ENCODE data around the gene DCXR.

Gene DCXR

DNA sequence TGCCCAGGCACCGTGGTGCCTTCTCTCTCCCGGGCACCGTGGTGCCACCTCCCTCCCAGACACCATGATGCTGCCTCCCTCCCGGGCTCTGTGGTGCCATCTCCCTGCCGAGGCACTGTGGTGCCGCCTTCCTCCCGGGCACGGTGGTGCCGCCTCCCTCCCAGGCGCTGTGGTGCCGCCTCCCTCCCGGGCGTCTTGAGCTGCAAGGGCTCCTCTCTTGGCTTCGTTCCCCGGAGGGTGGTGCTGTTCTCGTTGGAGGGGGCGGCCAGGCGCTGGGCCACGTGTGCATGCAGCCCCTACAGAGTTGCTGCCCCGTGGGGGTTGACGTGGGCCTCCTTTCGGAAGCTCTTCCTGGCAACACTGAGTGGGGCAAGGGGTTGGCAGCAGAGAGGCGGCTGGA is 23.1 kb downstream of the DCXR start:
- Histone ChIP-seq H3K9me3 (ENCODE audit: insufficient read depth, low read length, severe bottlenecking) (no peaks in the 10 kb centered on the region), H3K36me3 (ENCODE audit: insufficient read depth, low read length) (peaks cover 26% of the 10 kb centered on the region), H3K9ac (ENCODE audit: low read depth, low read length) (no peak overlapping the region), H2AFZ (ENCODE audit: low read depth, low read length) (no peak overlapping the region), H3K4me3 (ENCODE audit: low read depth in 1 of 2, low read length in 2 of 2) (no peak overlapping the region), H3K4me2 (ENCODE audit: insufficient read depth, low read length) (no peak overlapping the region), H4K20me1 (ENCODE audit: insufficient read depth, low read length) (peaks cover 9% of the 10 kb centered on the region), H3K79me2 (ENCODE audit: insufficient read depth, low read length) (no peaks in the 10 kb centered on the region), H3K4me1 (ENCODE audit: insufficient read depth, low read length) (no peaks in the 10 kb centered on the region), H3K27ac (ENCODE audit: low read length) (no peak overlapping the region), H3K27me3 (ENCODE audit: insufficient read depth, low read length, poor library complexity) (no peaks in the 10 kb centered on the region)
- ATAC-seq (ENCODE audit: insufficient read depth, low read depth) (0 out of 3 replicates have a peak, but pooled peaks have one; percentile 15), DNase-seq (no peak)
- TF ChIP-seq EZH2 (IDR thresholded peaks at IDR 0.05; ENCODE audit: borderline replicate concordance, low read depth, low read length, severe bottlenecking): no peak
- TF ChIP-seq, protein P1, sequence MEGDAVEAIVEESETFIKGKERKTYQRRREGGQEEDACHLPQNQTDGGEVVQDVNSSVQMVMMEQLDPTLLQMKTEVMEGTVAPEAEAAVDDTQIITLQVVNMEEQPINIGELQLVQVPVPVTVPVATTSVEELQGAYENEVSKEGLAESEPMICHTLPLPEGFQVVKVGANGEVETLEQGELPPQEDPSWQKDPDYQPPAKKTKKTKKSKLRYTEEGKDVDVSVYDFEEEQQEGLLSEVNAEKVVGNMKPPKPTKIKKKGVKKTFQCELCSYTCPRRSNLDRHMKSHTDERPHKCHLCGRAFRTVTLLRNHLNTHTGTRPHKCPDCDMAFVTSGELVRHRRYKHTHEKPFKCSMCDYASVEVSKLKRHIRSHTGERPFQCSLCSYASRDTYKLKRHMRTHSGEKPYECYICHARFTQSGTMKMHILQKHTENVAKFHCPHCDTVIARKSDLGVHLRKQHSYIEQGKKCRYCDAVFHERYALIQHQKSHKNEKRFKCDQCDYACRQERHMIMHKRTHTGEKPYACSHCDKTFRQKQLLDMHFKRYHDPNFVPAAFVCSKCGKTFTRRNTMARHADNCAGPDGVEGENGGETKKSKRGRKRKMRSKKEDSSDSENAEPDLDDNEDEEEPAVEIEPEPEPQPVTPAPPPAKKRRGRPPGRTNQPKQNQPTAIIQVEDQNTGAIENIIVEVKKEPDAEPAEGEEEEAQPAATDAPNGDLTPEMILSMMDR (IDR thresholded peaks at IDR 0.05; ENCODE audit: borderline replicate concordance, extremely low read depth, low read length, poor library complexity, severe bottlenecking): no peak

- ATAC-seq (ENCODE audit: insufficient read depth, low read depth) (no peak), DNase-seq (no peak)
- H3K4me2 ChIP-seq (ENCODE audit: insufficient read depth, low read length): no peak overlapping the region
- H3K27ac ChIP-seq (ENCODE audit: low read length): no peak overlapping the region
- H3K9ac ChIP-seq (ENCODE audit: low read depth, low read length): no peak overlapping the region
- H3K79me2 ChIP-seq (ENCODE audit: insufficient read depth, low read length): no peaks in the 10 kb centered on the region
- no peaks in the 10 kb centered on the region for H3K27me3 ChIP-seq (ENCODE audit: insufficient read depth, low read length, poor library complexity)
- no peaks in the 10 kb centered on the region for H3K4me1 ChIP-seq (ENCODE audit: insufficient read depth, low read length)
- peaks cover 20% of the 10 kb centered on the region for H3K36me3 ChIP-seq (ENCODE audit: insufficient read depth, low read length)
- no peak overlapping the region for H3K4me3 ChIP-seq (ENCODE audit: low read depth in 1 of 2, low read length in 2 of 2)
- H2AFZ ChIP-seq (ENCODE audit: low read depth, low read length): no peak overlapping the region
- TF ChIP-seq EZH2 (IDR thresholded peaks at IDR 0.05; ENCODE audit: borderline replicate concordance, low read depth, low read length, severe bottlenecking): no peak
- TF ChIP-seq, protein P1 (IDR thresholded peaks at IDR 0.05; ENCODE audit: borderline replicate concordance, extremely low read depth, low read length, poor library complexity, severe bottlenecking): no peak
- peaks cover 3% of the 10 kb centered on the region for H4K20me1 ChIP-seq (ENCODE audit: insufficient read depth, low read length)
- H3K9me3 ChIP-seq (ENCODE audit: insufficient read depth, low read length, severe bottlenecking): no peaks in the 10 kb centered on the region
These were observed 23.6 kb downstream of the DCXR start for GRCh38 chr17:82013772-82014321.

GRCh38 chr17:82013341-82013740 is 24.2 kb downstream of the DCXR start:
- Histone ChIP-seq H3K4me2 (ENCODE audit: insufficient read depth, low read length) (no peak overlapping the region), H3K36me3 (ENCODE audit: insufficient read depth, low read length) (peaks cover 15% of the 10 kb centered on the region), H3K9ac (ENCODE audit: low read depth, low read length) (no peak overlapping the region), H3K9me3 (ENCODE audit: insufficient read depth, low read length, severe bottlenecking) (no peaks in the 10 kb centered on the region), H3K4me1 (ENCODE audit: insufficient read depth, low read length) (no peaks in the 10 kb centered on the region), H2AFZ (ENCODE audit: low read depth, low read length) (no peak overlapping the region), H3K27ac (ENCODE audit: low read length) (no peak overlapping the region), H3K4me3 (ENCODE audit: low read depth in 1 of 2, low read length in 2 of 2) (no peak overlapping the region), H3K27me3 (ENCODE audit: insufficient read depth, low read length, poor library complexity) (no peaks in the 10 kb centered on the region), H3K79me2 (ENCODE audit: insufficient read depth, low read length) (no peaks in the 10 kb centered on the region), H4K20me1 (ENCODE audit: insufficient read depth, low read length) (no peaks in the 10 kb centered on the region; the same call in 1 of the 2 replicates)
- ATAC-seq (ENCODE audit: insufficient read depth, low read depth) (no peak), DNase-seq (no peak)
- TF ChIP-seq EZH2 (IDR thresholded peaks at IDR 0.05; ENCODE audit: borderline replicate concordance, low read depth, low read length, severe bottlenecking): no peak
- TF ChIP-seq, protein P1 (IDR thresholded peaks at IDR 0.05; ENCODE audit: borderline replicate concordance, extremely low read depth, low read length, poor library complexity, severe bottlenecking): no peak
